ENCODE measurements around the gene MINDY2. TPM values are rescaled to one million over a fixed set of nuclear protein-coding genes. Genes with fewer than 3 reads are reported as not detected.
"Not testable (repeated sequence)": the region's sequence is repeated elsewhere in the genome, so short reads cannot be mapped to it uniquely, and the experiment has no call there.

The MINDY2 gene
- total RNA-seq, 1 experiment from 2014 or later = 4.7 TPM

GRCh38 chr15:58877999-58878825 lies 107.1 kb downstream of the MINDY2 start:
- H3K9ac ChIP-seq (ENCODE audit: low read length) = no peak overlapping the region
- no peaks in the 10 kb centered on the region for H3K9me3 ChIP-seq (ENCODE audit: low read length)
- no TSS peak for BruUV-seq (replicated peaks)
- H3K9me2 ChIP-seq (replicated peaks; ENCODE audit: low read length) = no peaks in the 10 kb centered on the region
- H3F3A ChIP-seq (ENCODE audit: low read length, unreplicated experiment) = no peaks in the 10 kb centered on the region
- ATAC-seq (no peak), DNase-seq (no peak)
- H3K27me3 ChIP-seq (ENCODE audit: low read length) = no peaks in the 10 kb centered on the region
- H4K20me1 ChIP-seq (ENCODE audit: low read length) = no peaks in the 10 kb centered on the region
- H3K4me2 ChIP-seq (ENCODE audit: low read length) = no peak overlapping the region
- H3K36me3 ChIP-seq (ENCODE audit: low read depth, low read length) = peaks cover 41% of the 10 kb centered on the region
- POLR2A ChIA-PET (ENCODE audit: unreplicated experiment) = no interaction called here
- CTCF ChIA-PET = no interaction called here
- H3K4me1 ChIP-seq (ENCODE audit: insufficient read depth, low read length) = peaks cover 4% of the 10 kb centered on the region; the same call in 1 of the 2 replicates
- intact Hi-C loops (cut with micrococcal nuclease) = no loop called here
- no peak overlapping the region for H3K4me3 ChIP-seq (ENCODE audit: low read length)
- TF ChIP-seq EZH2phosphoT487 (IDR thresholded peaks at IDR 0.05; ENCODE audit: borderline replicate concordance, low read length) (no peak), CTCF (conservative IDR thresholded peaks at IDR 0.05; ENCODE audit: low read depth, low read length) (no peak)
- no peak overlapping the region for H3K27ac ChIP-seq (ENCODE audit: low read length)
- no peak overlapping the region for H2AFZ ChIP-seq (ENCODE audit: low read length)
- no peaks in the 10 kb centered on the region for H3K79me2 ChIP-seq (ENCODE audit: low read length)

GRCh38 chr15:58880320-58880719 lies 109.2 kb downstream of the MINDY2 start:
- H3K9me2 ChIP-seq (replicated peaks; ENCODE audit: low read length) = no peaks in the 10 kb centered on the region
- H3K4me1 ChIP-seq (ENCODE audit: insufficient read depth, low read length) = no peaks in the 10 kb centered on the region
- no peak overlapping the region for H3K4me2 ChIP-seq (ENCODE audit: low read length)
- H3K9ac ChIP-seq (ENCODE audit: low read length) = no peak overlapping the region
- peaks cover 48% of the 10 kb centered on the region for H3K36me3 ChIP-seq (ENCODE audit: low read depth, low read length)
- ChIA-PET CTCF (no interaction called here), POLR2A (ENCODE audit: unreplicated experiment) (no interaction called here)
- no peaks in the 10 kb centered on the region for H3K27me3 ChIP-seq (ENCODE audit: low read length)
- intact Hi-C loops (cut with micrococcal nuclease) = no loop called here
- H3F3A ChIP-seq (ENCODE audit: low read length, unreplicated experiment) = no peaks in the 10 kb centered on the region
- H3K79me2 ChIP-seq (ENCODE audit: low read length) = no peaks in the 10 kb centered on the region
- TF ChIP-seq EZH2phosphoT487 (IDR thresholded peaks at IDR 0.05; ENCODE audit: borderline replicate concordance, low read length) = no peak
- TF ChIP-seq CTCF (conservative IDR thresholded peaks at IDR 0.05; ENCODE audit: low read depth, low read length) = no peak
- no peak for TF ChIP-seq EZH2 (IDR thresholded peaks at IDR 0.05; ENCODE audit: low read length, unreplicated experiment)
- H3K9me3 ChIP-seq (ENCODE audit: low read length) = no peaks in the 10 kb centered on the region
- BruUV-seq (replicated peaks) = no TSS peak
- DNase-seq = no peak
- no peak overlapping the region for H3K27ac ChIP-seq (ENCODE audit: low read length)
- no peak overlapping the region for H3K4me3 ChIP-seq (ENCODE audit: low read length)
- ATAC-seq = no peak
- H2AFZ ChIP-seq (ENCODE audit: low read length) = no peak overlapping the region
- H4K20me1 ChIP-seq (ENCODE audit: low read length) = no peaks in the 10 kb centered on the region

- no peaks in the 10 kb centered on the region for H3K27me3 ChIP-seq (ENCODE audit: low read length)
- H2AFZ ChIP-seq (ENCODE audit: low read length) = no peak overlapping the region
- CTCF ChIA-PET = no interaction called here
- no TSS peak for BruUV-seq (replicated peaks)
- H3K79me2 ChIP-seq (ENCODE audit: low read length) = no peaks in the 10 kb centered on the region
- no peak for ATAC-seq
- no peak for DNase-seq
- H3K9me3 ChIP-seq (ENCODE audit: low read length) = no peaks in the 10 kb centered on the region
- H3K4me1 ChIP-seq (ENCODE audit: insufficient read depth, low read length) = no peaks in the 10 kb centered on the region
- H3K27ac ChIP-seq (ENCODE audit: low read length) = no peak overlapping the region
- H3K9me2 ChIP-seq (replicated peaks; ENCODE audit: low read length) = no peaks in the 10 kb centered on the region
- POLR2A ChIA-PET (ENCODE audit: unreplicated experiment) = no interaction called here
- H3K36me3 ChIP-seq (ENCODE audit: low read depth, low read length) = peaks cover 58% of the 10 kb centered on the region
- no peak overlapping the region for H3K4me3 ChIP-seq (ENCODE audit: low read length)
- intact Hi-C loops (cut with micrococcal nuclease) = no loop called here
- TF ChIP-seq EZH2phosphoT487 (IDR thresholded peaks at IDR 0.05; ENCODE audit: borderline replicate concordance, low read length) (no peak), EZH2 (IDR thresholded peaks at IDR 0.05; ENCODE audit: low read length, unreplicated experiment) (no peak), CTCF (conservative IDR thresholded peaks at IDR 0.05; ENCODE audit: low read depth, low read length) (no peak)
- H3F3A ChIP-seq (ENCODE audit: low read length, unreplicated experiment) = no peaks in the 10 kb centered on the region
- no peak overlapping the region for H3K9ac ChIP-seq (ENCODE audit: low read length)
- no peak overlapping the region for H3K4me2 ChIP-seq (ENCODE audit: low read length)
- no peaks in the 10 kb centered on the region for H4K20me1 ChIP-seq (ENCODE audit: low read length)
These were observed 111.1 kb downstream of the MINDY2 start for GRCh38 chr15:58882243-58882642.

GRCh38 chr15:58883926-58884325 lies 112.8 kb downstream of the MINDY2 start:
- BruUV-seq (replicated peaks); POLR2A ChIA-PET (ENCODE audit: unreplicated experiment); H3K4me1 ChIP-seq (ENCODE audit: insufficient read depth, low read length); DNase-seq; H3K27ac ChIP-seq (ENCODE audit: low read length); H3K9me2 ChIP-seq (replicated peaks; ENCODE audit: low read length); H3K9me3 ChIP-seq (ENCODE audit: low read length); H3K27me3 ChIP-seq (ENCODE audit: low read length); ATAC-seq; H4K20me1 ChIP-seq (ENCODE audit: low read length); CTCF ChIA-PET; intact Hi-C loops (cut with micrococcal nuclease); H3F3A ChIP-seq (ENCODE audit: low read length, unreplicated experiment); H3K4me3 ChIP-seq (ENCODE audit: low read length); H3K79me2 ChIP-seq (ENCODE audit: low read length); H3K9ac ChIP-seq (ENCODE audit: low read length); H2AFZ ChIP-seq (ENCODE audit: low read length); H3K4me2 ChIP-seq (ENCODE audit: low read length): not testable (repeated sequence)
- H3K36me3 ChIP-seq (ENCODE audit: low read depth, low read length) = peaks cover 66% of the 10 kb centered on the region
